HG03280 (cell line): ENCODE results near the gene HOXC10.

ENCODE experiments used
- ATAC-seq: cut with Tn5 transposase; IDR thresholded peaks from one replicate; pipeline ENCODE4 v1.9.1; 2021; ENCODE audit warnings: mild to moderate bottlenecking, moderate library complexity; ENCODE audit not compliant: unreplicated experiment

HOXC10 gene

DNA sequence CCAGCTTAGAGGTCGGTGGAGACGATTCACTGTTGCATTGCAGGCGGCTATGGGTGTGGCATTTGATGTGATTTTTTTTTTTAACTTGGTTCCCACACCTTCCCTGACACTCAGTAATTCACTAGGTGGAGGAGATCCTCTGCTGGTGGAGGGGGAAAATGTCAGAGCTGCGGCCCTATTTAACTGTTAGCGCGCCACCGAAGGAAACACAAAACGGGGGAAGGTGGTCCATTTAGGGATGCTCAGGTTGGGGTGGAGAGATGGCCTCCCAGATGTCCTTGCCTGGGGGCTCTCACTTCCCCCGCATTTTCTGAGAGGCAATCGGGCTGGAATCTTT is 34.5 kb upstream of the HOXC10 start:
- no peak for ATAC-seq

- ATAC-seq: no peak
These were observed 34.0 kb upstream of the HOXC10 start for GRCh38 chr12:53950789-53951576.

DNA sequence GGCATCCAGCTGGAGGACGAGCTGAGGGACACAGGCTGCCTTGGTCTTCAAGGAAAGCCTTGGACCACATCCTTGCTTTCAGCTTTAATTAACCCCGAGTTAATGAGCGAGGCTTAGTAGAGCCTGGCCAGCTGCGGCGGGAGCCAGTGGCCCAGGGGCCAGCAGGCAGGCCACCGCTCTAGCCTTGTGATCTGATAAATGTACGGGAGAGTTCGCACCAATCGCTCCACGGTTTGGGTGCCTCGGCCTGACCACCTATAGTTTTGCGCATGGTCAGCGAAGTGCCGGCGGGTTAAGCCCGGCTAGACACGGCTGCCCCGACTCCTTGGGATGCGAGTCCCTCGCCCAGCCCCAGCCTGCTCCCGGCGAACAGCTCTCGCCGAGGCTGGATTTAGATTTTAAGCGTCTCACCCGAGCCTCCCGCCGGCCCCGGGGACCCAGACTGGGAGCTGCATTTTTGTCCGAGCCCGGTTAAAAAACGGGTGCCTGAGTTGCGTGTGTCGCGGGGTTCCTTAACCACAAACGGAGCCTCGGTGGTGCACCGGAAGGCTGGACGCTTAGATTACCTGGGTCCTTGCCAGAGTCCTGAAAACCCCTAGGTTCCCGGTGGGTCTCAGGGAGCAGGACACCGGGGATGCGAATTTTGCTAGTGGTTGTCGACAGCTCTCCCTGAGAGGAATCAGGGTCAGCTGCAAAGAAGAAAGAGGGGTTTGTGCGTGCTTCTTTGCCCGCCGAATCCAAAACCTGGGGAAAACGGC is 33.2 kb upstream of the HOXC10 start:
- ATAC-seq: no peak

DNA sequence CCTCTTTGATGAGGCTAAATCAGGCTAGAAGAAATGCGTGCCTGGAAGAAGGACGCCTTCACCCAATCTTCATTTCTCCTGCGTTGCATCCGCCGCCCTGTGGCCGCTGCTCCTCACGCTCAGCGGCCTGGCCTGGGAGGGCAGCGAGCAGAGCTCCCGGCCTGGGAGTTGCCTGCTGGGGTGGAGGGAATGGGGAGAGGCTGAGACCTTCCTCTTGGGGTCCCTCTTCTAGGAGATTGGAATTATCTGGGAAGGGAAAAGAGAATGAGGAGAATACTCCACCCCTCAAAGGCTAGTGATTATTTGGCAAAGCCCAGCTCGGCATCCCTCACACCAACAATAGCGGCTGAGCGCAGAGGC is 32.6 kb upstream of the HOXC10 start:
- ATAC-seq: no peak

- no peak for ATAC-seq
These were observed 31.8 kb upstream of the HOXC10 start for GRCh38 chr12:53952871-53953734.

DNA sequence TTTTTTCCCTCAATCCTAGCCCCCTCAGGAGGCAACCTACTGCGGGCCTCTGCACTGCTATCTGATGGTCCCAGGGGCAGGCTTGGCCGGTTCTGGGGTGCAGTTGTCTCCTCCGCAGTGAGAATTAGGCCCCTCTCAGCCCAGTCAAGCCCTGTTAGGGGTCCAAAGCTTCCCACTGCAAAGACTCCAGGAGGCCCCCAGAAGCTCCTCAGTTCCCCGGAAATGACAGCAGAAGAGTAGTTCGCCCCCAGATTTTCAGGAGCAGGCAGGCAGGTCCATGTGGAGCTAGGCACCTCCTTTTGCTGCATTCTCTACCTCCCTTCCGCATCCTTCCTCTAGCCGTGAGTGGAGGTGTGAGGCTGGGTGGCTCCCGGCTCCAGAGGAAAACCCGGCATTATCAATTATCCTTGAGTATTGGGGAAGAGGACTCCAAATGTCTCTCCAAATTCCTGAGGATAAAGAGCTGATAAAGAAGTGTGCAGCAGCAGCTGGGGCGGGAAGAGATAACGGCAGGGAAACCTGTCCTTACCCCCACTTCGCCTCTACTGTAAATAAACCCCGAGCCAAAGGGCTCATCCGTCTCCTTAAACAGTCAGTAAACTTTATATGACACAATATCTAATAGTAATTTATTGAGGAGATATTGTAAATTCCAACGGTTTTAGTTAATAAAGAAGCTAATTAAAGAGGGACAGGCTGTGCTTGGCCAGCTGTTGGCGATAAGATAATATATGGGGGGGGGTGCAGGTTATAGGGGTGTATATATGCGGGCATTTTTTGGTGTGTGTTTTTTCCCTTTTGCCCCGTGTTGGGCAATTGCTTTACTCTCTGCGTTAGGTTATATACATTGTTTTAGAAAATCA is 30.9 kb upstream of the HOXC10 start:
- no peak for ATAC-seq

- ATAC-seq: no peak
These were observed 30.3 kb upstream of the HOXC10 start, which contains the start of gene HOXC12 for GRCh38 chr12:53954694-53955035. TSS of gene HOXC12 (plus strand) at chr12:53954903. CDS start at chr12:53954930, 27 bp downstream.

GRCh38 chr12:53955036-53955775 is 29.7 kb upstream of the HOXC10 start:
- no peak for ATAC-seq

DNA sequence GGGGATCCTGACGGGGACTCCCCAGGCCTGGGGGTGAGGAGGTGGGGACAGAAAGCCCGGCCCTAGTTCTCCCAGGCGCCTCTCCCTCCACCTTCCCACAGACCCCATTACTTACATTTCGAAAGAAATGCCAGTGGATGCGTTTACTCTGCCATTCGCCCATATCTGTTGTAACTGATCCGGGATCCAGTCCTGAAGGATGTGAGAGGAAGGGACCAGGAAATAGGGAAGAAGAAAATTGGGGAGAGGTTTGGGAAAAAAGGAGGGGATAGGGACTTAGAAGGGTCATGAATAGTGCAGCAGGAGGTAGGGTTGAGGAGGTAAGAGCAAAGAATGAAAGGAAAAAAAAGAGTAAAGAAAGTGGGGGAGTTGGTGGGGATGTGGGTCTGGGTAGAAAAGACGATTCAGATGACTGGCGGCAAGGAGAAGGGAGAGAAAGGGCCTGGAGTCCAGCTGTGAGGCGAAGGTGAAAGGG is 29.1 kb upstream of the HOXC10 start:
- no peak for ATAC-seq

- ATAC-seq: no peak
These were observed 28.6 kb upstream of the HOXC10 start for GRCh38 chr12:53956251-53956887.

GRCh38 chr12:53956914-53957536 is 27.9 kb upstream of the HOXC10 start:
- no peak for ATAC-seq

- ATAC-seq: no peak
These were observed 26.8 kb upstream of the HOXC10 start for GRCh38 chr12:53958128-53958527.

DNA sequence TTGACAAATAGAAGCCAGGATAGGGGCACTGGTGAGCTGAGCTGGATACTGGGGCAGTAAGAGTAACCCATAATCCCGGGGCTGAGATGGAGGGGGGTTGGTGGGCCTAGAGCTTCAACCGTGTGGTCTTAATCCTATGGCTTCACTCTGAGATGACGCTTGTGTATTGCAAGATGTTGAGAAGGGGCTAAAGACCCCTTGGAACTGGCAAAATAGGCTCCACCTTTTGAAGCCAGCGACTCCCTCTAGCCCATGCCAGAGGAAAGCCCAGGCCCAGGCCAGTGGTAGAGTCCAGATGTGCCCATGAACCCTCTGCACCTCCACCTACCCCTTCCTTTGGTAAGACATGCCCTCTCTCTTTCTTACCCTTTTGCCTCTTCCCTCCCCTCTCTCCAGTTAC is 25.6 kb upstream of the HOXC10 start:
- no peak for ATAC-seq

- no peak for ATAC-seq
These were observed 24.5 kb upstream of the HOXC10 start for GRCh38 chr12:53960187-53961024.

GRCh38 chr12:53961025-53961761 is 23.8 kb upstream of the HOXC10 start:
- ATAC-seq: no peak

DNA sequence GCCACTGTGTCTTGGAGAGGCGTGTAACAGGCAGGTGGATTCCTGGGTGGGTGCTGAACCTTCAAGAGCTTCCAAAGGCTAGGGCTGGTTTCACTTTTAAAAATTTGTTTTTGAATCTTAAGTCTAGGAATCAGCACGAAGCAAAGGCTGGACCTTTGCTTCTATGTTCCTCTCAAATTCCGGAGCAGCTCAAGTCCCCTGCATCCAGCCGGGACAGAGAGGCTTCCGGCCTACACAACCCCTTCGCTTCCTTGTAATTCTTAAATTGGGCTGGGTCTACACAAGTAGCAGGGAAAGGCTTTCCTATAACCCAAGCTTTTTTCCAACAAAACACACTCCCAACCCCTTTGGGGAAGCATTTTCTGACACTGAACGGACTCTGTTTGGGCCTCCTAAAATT is 21.9 kb upstream of the HOXC10 start:
- no peak for ATAC-seq
